Esophagus muscularis mucosa (tissue), 4 donors: Measurements from ENCODE around the gene FOSL2.

ENCODE experiments used
- EP300 ChIP-seq: sonication (generic); formaldehyde crosslinking; IDR thresholded peaks from one replicate; pipeline ENCODE4 v1.6.1; 2017; ENCODE audit warnings: antibody characterized with exemption
- POLR2A ChIP-seq: fragments of 450-650 bp; IDR thresholded peaks from one replicate; pipeline ENCODE4 v1.6.1; 2017; ENCODE audit warnings: antibody characterized with exemption, moderate library complexity, mild to moderate bottlenecking, low read depth
- POLR2AphosphoS5 ChIP-seq, 2 donors: sonication (generic); formaldehyde crosslinking; IDR thresholded peaks; one replicate each; pipeline ENCODE4 v1.6.1; 2017; ENCODE audit warnings: antibody characterized with exemption in 2 of 2
- TF ChIP-seq, protein P1 (sequence below), 3 experiments: fragments of 200-600 bp in 2 of 3; fragments of 450-650 bp in 1 of 3; sonication (generic) in 2 of 3; IDR thresholded peaks; one replicate each; pipeline ENCODE4 v1.5.1; 2017 to 2019; ENCODE audit warnings: antibody characterized with exemption in 3 of 3, mild to moderate bottlenecking in 2 of 3, moderate library complexity in 1 of 3

DNA sequence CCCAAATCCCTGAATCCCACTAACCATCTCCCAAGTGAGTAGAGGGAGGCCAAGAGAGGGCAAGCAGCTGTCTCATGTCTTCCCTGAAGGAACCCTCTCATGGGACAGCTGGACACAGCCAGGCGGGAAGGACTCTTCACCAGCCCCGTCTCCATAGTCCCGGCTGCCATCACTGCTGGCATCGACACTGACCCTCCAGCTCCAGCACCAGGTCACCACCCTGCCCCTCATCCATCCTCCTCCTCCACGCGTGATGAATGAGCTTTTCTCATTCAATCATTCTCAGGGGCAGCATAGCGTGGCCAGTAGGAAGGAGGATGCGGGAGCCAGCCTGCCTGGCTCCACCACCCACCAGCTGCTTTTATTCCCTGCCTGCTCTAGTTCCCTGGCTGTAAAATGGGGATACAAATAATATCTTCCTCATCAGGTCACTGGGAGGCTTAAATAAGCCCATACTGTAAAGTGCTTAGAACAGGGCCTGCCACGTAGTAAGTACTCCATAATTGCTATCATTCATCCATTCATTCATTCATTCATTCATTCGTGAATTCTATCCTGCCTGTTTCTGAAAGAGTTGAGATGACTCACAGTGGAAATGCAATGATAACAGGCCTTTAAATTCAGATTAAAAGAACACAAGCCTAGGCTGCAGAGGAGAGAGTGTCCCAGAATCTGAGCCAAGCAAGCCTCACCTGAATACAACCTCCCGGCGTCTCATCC is 30.5 kb upstream of the FOSL2 start:
- TF ChIP-seq, protein P1, sequence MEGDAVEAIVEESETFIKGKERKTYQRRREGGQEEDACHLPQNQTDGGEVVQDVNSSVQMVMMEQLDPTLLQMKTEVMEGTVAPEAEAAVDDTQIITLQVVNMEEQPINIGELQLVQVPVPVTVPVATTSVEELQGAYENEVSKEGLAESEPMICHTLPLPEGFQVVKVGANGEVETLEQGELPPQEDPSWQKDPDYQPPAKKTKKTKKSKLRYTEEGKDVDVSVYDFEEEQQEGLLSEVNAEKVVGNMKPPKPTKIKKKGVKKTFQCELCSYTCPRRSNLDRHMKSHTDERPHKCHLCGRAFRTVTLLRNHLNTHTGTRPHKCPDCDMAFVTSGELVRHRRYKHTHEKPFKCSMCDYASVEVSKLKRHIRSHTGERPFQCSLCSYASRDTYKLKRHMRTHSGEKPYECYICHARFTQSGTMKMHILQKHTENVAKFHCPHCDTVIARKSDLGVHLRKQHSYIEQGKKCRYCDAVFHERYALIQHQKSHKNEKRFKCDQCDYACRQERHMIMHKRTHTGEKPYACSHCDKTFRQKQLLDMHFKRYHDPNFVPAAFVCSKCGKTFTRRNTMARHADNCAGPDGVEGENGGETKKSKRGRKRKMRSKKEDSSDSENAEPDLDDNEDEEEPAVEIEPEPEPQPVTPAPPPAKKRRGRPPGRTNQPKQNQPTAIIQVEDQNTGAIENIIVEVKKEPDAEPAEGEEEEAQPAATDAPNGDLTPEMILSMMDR (IDR thresholded peaks at IDR 0.05) = no peak
- TF ChIP-seq POLR2A (no peak), EP300 (no peak), POLR2AphosphoS5 (IDR thresholded peaks at IDR 0.05) (no peak)
